HG03139 (cell line): ENCODE measurements around the gene TMCO5A.
"Not testable (repeated sequence)": the region's sequence is repeated elsewhere in the genome, so short reads cannot be mapped to it uniquely, and the experiment has no call there.

ENCODE experiments used
- ATAC-seq: cut with Tn5 transposase; IDR thresholded peaks from one replicate; pipeline ENCODE4 v1.9.1; 2021; ENCODE audit not compliant: unreplicated experiment

Gene TMCO5A

GRCh38 chr15:37934340-37934739, at the start of gene TMCO5A:
TSS of gene TMCO5A (plus strand) at chr15:37934640. CDS start at chr15:37936324, 1,684 bp downstream.
- ATAC-seq, result no peak

DNA sequence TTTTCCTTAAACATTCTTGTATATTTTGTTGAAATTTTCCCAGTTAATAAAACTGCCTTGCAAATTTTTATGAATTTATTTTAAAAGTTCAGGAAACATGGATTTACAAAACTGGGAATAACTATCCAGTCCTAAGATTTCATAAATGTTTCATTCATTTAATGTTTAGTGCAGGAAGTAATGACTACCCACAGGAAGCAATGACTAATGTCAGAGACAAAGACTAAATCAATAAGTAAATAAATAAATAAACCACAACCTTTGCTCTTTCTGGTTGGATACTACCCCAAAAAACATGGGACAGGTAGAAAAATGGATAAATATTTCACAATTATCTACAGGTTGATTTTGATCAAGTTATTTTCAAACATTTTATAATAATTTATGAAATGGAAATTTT, 48.8 kb upstream of the TMCO5A start:
- ATAC-seq, result no peak

DNA sequence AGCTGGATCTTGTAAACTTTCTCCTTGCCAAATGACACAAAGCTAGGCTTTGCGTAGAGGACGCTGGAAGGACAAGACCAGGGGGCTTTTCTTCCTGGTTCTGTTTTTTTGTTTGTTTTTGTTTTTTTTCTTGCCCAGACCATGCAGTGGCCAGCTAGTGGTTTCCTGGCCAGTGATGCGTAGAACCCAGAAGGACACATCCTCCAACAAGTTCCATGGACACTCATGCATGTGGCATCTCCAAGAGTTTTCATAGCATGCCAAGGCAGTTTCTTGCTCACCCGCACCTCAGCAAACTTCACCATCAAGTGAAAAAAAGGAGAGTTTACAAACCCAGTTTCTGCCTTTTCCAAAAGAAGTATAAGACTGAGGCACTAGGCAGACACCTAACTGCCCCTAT, 46.1 kb upstream of the TMCO5A start:
- ATAC-seq, result no peak

GRCh38 chr15:37891766-37892368, 42.6 kb upstream of the TMCO5A start:
- ATAC-seq, result peak; percentile 58

DNA sequence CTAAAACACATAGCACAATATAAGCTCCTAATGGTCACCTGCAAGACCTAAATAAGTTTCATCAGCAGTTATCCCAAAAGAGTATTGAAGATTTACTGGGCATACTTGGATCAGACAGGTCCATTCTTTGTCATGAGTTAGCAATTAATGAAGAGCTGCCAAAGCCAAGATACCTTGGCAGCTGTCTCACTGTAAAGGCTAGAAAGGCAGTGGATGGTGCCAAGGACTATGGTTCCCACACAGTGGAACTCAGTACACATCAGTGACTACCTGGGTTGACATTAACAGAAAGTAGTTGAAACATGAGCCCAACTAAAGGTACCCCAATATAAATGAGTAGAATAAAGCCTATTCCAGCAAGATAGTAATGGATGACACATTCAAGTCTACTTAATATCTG, 41.1 kb upstream of the TMCO5A start:
- ATAC-seq, result no peak

GRCh38 chr15:37898362-37898761, 36.1 kb upstream of the TMCO5A start:
- no peak for ATAC-seq

- no peak for ATAC-seq
Measured at GRCh38 chr15:37900326-37901221, 33.9 kb upstream of the TMCO5A start.

DNA sequence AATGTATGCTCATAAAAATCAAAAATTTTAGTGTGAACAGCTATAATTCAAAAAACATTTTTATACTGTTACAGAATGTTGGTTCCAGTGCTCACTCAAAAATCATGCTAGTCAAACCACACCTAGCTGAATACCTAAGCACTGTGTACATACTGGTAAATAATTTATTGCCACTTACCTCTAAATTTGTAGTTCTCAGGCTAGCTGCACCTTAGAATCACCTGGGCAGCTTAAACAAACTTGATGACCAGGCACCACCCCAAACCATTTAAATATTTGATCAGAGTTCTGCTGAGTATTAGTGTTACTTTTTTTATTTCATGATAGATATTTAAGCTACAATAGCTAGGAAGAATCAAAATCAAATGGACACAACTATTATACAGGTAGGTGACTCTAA, 32.3 kb upstream of the TMCO5A start:
- ATAC-seq, result no peak

GRCh38 chr15:37903919-37904625, 30.4 kb upstream of the TMCO5A start:
- ATAC-seq, result no peak

DNA sequence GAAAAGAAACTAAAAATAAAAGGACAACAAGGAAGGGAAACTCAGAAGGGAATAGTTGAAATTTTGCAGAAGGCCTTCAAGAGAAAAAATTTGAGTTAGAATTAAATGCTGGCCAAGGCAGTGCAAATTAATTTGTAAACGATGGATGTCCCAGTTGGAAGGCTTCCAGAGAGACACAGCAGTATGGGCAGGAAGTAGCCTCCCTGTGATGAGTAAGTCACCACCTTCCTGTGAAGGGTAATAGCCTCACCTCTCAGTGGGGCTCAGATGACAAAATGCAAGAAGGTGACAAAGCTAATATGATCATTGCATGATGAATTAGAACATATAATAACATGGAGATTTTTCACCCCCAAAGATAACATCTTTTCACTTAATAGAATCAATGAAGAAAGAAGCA, 27.3 kb upstream of the TMCO5A start:
- no peak for ATAC-seq

DNA sequence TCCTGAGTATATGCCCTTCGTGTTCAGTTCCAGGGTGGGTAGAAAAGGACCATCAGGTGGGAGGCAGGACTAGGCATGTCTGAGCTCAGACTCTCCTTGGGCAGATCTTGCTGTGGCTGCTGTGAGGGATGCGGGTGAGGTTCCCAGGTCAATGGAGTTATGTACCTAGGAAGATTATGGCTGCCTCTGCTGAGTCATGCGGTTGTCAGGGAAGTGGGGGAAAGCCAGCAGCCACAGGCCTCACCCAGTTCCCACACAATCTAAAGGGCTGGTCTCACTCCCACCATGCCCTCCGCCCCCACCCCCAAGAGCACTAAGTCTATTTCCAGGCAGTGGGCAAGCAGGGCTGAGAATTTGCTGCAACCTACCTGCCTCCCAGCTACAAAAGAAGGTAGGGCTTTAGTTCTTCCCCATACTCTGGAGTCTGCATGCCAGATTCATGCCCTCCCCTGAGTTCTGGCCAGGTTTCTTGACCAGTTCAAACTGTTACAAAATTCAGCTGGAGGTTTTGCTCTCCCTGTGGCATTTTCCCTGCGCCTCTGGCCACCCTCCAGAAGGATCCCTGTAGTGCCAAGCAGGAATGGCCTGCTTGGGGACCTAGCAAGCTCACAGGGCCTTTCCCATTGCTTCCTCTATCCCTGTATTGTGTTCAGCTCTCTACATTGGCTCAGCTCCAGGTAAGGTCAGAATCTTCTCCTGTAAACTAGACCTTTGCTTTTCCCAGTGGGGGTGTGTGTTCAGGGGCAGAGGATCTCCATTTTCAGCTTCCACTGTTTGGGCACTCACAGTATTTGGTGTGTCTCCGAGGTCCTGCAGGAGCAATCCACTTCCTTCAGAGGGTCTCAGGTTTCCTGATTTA, 12.7 kb upstream of the TMCO5A start:
- no peak for ATAC-seq

- no peak for ATAC-seq
Measured at GRCh38 chr15:37926136-37926535, 8.3 kb upstream of the TMCO5A start.

- ATAC-seq, result no peak
Measured at GRCh38 chr15:37929238-37929637, 5.2 kb upstream of the TMCO5A start.

GRCh38 chr15:37931321-37931720, 3.1 kb upstream of the TMCO5A start:
- no peak for ATAC-seq

DNA sequence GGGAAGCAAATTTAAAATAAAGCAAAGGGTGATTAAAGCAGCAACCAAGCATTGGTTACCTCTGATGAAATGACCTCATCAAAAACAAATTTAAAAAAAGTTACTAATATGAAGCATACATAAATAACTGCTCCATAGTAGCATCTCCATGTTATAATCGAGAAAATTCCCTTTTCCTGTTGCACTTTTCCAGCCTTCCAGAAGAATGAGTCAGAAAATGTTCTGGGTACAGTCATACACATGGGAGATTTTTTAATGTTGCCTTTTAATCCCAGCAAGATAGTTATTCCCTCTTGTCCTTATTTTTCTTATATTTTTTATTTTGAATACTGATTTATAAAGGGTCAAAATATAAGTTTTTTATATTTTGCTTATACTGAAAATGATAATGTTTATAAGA, 2.6 kb upstream of the TMCO5A start:
- ATAC-seq, result no peak

GRCh38 chr15:37932549-37932948, 1.9 kb upstream of the TMCO5A start:
- no peak for ATAC-seq

- ATAC-seq, result no peak
Measured at GRCh38 chr15:37933666-37934065, 774 bp upstream of the TMCO5A start.

- no peak for ATAC-seq
Measured at GRCh38 chr15:37940876-37941275, 6.4 kb downstream of the TMCO5A start.

DNA sequence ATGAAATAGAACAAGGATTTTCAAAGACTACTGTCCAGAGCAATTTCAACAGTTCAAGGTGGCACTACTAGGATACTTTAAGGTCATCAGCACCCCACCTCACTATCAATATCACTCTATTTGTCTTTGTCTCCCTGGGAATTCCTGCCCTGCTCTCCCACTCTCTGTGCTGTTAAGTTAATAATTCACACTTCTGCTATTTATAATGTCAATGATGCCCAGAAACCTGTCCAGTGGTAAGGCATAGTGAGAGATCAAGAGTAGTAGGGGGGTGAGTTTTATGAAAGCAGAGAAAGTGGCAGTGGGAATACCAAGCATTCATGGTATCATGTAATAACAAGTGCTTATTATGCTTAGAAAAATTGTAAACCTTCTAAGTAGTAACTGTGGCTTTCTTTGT, 7.3 kb downstream of the TMCO5A start:
- ATAC-seq, result no peak

DNA sequence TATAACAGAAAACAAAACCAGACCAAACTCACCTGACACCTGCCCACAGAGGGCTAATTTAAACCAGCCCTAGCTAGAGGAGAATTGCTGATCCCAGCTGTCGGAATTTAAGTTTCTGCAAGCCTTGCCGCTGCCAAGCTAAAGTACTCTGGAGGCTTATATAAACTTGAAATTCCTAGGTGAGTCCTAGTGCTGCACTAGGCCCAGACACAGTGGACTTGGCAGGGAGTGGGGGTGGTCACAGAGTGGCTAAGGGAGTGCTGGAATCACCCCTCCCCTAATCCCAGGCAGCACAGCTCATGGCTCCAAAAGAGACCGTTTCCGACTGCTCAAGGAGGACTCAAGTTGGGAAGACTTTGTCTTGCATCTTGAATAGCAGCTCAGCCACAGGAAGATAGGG, 17.6 kb downstream of the TMCO5A start:
- no peak for ATAC-seq

DNA sequence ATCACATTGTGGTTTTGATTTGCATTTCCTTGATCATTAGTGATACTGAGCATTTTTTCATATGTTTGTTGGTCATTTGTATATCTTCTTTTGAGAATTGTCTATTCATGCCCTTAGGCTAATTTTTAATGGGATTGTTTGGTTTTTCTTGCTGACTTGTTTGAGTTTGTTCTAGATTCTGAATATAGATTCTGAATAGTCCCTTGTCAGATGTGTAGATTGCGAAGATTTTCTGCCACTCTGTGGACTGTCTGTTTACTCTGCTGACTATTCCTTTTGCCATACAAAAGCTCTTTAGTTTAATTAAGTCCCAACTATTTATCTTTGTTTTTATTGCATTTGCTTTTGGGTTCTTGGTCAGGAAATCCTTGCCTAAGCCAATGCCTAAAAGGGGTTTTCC, 26.3 kb downstream of the TMCO5A start:
- not testable (repeated sequence) for ATAC-seq
